Measurements from ENCODE around the gene GABBR2.

Gene GABBR2

DNA sequence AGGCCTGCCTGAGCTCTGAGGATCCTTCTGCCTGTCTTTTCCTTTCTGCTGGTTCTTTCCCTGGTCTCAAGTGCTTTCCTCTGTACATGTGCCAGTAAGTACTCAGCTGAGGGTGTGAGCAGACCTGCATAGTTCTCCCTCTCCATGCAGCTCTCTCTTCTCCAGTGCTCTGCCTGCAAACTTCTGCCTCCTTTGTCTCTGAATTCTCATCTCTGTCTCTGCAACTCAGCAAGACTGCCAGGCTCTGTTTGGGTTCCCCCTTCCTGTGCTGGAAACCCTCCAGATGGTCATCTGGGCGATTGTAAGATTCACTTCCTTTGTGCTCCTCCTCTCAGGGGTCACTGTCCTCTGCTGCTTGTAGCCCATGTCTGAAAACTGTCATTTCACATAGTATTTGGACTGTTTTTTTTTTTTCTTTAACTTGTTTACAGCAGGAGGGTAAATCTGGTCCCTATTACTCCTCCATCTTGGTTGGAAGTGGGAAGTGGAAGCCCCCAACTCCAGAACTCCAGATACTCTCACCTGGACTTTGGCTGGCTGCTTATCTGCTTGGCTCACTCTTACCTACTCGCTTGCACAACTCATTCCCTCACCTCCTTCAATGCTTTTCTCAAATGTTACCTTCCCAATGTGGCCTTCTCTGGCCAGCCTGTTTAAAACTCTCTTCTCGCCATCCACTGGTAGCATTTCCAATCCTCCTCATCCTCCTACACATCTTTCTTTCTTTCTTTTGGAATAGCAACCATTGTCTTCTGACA, 278.0 kb downstream of the GABBR2 start:
- Mint-ChIP-seq H3K36me3 (ENCODE audit: low read depth) (no peaks in the 10 kb centered on the region), H3K27me3 (ENCODE audit: low read depth, poor library complexity) (peaks cover 12% of the 10 kb centered on the region), H3K27ac (peak overlapping the region; percentile 55), H3K4me1 (no peaks in the 10 kb centered on the region), H3K4me3 (no peak overlapping the region), H3K9me3 (no peaks in the 10 kb centered on the region)
- TF ChIP-seq, protein P1, sequence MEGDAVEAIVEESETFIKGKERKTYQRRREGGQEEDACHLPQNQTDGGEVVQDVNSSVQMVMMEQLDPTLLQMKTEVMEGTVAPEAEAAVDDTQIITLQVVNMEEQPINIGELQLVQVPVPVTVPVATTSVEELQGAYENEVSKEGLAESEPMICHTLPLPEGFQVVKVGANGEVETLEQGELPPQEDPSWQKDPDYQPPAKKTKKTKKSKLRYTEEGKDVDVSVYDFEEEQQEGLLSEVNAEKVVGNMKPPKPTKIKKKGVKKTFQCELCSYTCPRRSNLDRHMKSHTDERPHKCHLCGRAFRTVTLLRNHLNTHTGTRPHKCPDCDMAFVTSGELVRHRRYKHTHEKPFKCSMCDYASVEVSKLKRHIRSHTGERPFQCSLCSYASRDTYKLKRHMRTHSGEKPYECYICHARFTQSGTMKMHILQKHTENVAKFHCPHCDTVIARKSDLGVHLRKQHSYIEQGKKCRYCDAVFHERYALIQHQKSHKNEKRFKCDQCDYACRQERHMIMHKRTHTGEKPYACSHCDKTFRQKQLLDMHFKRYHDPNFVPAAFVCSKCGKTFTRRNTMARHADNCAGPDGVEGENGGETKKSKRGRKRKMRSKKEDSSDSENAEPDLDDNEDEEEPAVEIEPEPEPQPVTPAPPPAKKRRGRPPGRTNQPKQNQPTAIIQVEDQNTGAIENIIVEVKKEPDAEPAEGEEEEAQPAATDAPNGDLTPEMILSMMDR (IDR thresholded peaks at IDR 0.05) = no peak
- no peak for DNase-seq

DNA sequence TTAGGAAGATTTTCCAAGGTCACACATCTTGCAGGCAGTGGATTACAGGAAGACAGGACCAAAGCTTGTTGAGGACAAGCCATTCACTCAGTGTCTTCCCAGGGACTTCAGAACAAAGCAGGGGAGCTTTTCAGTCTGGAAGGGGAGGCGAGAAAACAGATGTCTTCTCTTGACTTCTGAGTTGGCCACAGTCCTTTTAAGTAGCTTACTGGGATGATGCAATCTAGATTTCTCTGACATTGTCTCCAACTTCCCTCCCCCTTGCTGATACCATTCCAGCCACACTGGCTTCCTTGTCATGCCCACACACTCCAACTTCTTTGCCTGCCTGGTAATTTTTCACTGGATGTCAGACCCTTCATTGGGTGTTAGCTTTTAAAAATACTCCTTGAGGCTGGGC, 279.1 kb downstream of the GABBR2 start:
- no peak for DNase-seq
- no peaks in the 10 kb centered on the region for H3K36me3 Mint-ChIP-seq (ENCODE audit: low read depth)
- H3K9me3 Mint-ChIP-seq = no peaks in the 10 kb centered on the region
- no peaks in the 10 kb centered on the region for H3K4me1 Mint-ChIP-seq
- H3K27me3 Mint-ChIP-seq (ENCODE audit: low read depth, poor library complexity) = peaks cover 9% of the 10 kb centered on the region
- no peak overlapping the region for H3K27ac Mint-ChIP-seq
- TF ChIP-seq, protein P1 (IDR thresholded peaks at IDR 0.05) = no peak
- H3K4me3 Mint-ChIP-seq = no peak overlapping the region

DNA sequence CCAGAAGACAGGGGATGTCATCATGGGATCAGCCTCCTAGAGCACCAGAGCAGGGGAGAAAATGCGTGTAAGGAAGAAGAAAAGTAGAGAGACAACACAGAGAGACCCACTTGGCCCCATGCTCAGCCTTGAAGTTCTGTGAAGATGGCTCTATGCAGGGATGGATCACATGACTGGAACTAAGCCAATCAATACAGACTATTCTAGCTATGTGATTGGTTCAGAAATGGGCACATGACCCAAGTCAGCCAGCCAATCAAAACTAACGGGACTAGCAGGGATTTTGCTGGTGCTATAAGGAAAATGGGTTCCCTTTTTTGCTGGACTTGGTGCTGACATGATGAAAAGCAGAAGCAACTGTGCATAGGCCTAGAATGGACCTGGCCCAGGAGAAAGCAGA, 280.3 kb downstream of the GABBR2 start:
- no peak for DNase-seq
- TF ChIP-seq, protein P1 (IDR thresholded peaks at IDR 0.05) = no peak
- Mint-ChIP-seq H3K27me3 (ENCODE audit: low read depth, poor library complexity) (peaks cover 9% of the 10 kb centered on the region), H3K9me3 (no peaks in the 10 kb centered on the region), H3K4me3 (no peak overlapping the region), H3K36me3 (ENCODE audit: low read depth) (no peaks in the 10 kb centered on the region), H3K27ac (no peak overlapping the region), H3K4me1 (no peaks in the 10 kb centered on the region)

DNA sequence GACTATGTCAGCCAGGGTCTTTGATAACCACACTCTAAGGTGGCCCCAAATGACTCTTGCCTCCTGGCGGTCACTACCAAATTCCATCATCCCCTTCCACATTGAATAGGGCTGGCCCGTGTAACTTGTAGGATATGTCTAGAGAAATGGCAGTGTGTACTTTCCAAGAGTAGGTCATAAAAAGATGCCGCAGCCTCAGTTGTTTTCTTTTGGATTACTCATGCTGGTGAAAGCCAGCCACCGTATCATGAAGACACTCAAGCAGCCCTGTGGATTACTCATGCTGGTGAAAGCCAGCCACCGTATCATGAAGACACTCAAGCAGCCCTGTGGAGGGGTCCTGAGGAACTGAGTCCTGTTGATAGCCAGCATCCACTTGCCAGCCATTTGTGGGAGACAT, 281.2 kb downstream of the GABBR2 start:
- Mint-ChIP-seq H3K9me3 (no peaks in the 10 kb centered on the region), H3K36me3 (ENCODE audit: low read depth) (no peaks in the 10 kb centered on the region), H3K27me3 (ENCODE audit: low read depth, poor library complexity) (peaks cover 9% of the 10 kb centered on the region), H3K27ac (no peak overlapping the region), H3K4me3 (no peak overlapping the region), H3K4me1 (no peaks in the 10 kb centered on the region)
- TF ChIP-seq, protein P1 (IDR thresholded peaks at IDR 0.05) = no peak
- DNase-seq = no peak

DNA sequence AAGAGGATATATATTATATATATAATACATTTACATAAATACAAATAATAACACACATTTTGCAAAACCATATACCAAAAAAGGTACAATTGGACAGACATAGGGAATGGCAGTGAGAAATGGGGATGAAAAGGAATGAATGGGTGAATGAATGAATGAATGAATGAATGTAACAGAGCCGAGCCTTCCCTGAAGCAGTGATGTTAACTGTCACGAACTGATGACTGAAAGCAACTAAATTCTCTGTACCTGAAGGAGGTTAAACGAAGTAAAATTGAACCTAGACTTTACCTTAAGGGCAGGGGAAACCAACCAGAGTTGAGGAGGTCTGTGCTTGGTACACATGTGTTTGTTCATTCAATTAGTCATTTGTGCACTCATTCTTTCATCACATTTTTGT, 283.7 kb downstream of the GABBR2 start:
- Mint-ChIP-seq H3K36me3 (ENCODE audit: low read depth) (no peaks in the 10 kb centered on the region), H3K9me3 (peaks cover 4% of the 10 kb centered on the region), H3K4me3 (no peak overlapping the region), H3K4me1 (no peaks in the 10 kb centered on the region), H3K27ac (no peak overlapping the region), H3K27me3 (ENCODE audit: low read depth, poor library complexity) (peaks cover 11% of the 10 kb centered on the region)
- TF ChIP-seq, protein P1 (IDR thresholded peaks at IDR 0.05) = no peak
- no peak for DNase-seq

DNA sequence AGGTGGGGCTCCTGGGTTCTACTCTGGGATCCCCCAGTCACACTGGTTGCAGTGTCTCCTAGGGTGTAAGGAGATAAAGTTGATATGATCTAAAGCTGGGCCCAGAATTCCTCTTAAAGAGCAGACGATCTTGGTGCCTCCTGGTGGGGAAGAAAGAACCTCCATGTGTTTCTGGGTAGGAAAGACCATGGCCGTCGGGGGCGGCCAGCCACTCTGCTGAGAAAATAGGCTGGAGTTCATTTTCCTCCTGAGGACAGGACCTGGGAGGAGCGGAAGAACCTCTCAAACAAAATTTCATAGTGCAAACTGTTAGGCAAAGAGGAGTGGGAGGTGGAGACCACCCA, 289.5 kb downstream of the GABBR2 start:
- H3K27ac Mint-ChIP-seq = peak overlapping the region; percentile 78
- TF ChIP-seq, protein P1 (IDR thresholded peaks at IDR 0.05) = no peak
- H3K9me3 Mint-ChIP-seq = peaks cover 12% of the 10 kb centered on the region
- no peak overlapping the region for H3K4me3 Mint-ChIP-seq
- no peak for DNase-seq
- peaks cover 31% of the 10 kb centered on the region for H3K27me3 Mint-ChIP-seq (ENCODE audit: low read depth, poor library complexity)
- H3K4me1 Mint-ChIP-seq = peaks cover 10% of the 10 kb centered on the region
- no peaks in the 10 kb centered on the region for H3K36me3 Mint-ChIP-seq (ENCODE audit: low read depth)

Measured in nephron progenitor cell (in vitro differentiated cells).